ENCODE results near the gene TMEM88. TPM values are rescaled to one million over a fixed set of nuclear protein-coding genes. Genes with fewer than 3 reads are reported as not detected.

Gene TMEM88
- total RNA-seq, 1 donor from 2014 or later, result 10.2 TPM

- H3K9me3 Mint-ChIP-seq, result no peaks in the 10 kb centered on the region
- H3K36me3 Mint-ChIP-seq, result peaks cover 50% of the 10 kb centered on the region
- no peak overlapping the region for H3K4me3 Mint-ChIP-seq
Measured at GRCh38 chr17:7897090-7897489, 42.2 kb downstream of the TMEM88 start.

GRCh38 chr17:7897773-7898172 lies 42.9 kb downstream of the TMEM88 start:
- no peaks in the 10 kb centered on the region for H3K27me3 Mint-ChIP-seq
- DNase-seq (ENCODE audit: extremely low spot score, unreplicated experiment), result no peak
- H3K4me3 Mint-ChIP-seq, result no peak overlapping the region
- H3K9me3 Mint-ChIP-seq, result no peaks in the 10 kb centered on the region
- H3K27ac Mint-ChIP-seq, result no peak overlapping the region
- TF ChIP-seq, protein P1, sequence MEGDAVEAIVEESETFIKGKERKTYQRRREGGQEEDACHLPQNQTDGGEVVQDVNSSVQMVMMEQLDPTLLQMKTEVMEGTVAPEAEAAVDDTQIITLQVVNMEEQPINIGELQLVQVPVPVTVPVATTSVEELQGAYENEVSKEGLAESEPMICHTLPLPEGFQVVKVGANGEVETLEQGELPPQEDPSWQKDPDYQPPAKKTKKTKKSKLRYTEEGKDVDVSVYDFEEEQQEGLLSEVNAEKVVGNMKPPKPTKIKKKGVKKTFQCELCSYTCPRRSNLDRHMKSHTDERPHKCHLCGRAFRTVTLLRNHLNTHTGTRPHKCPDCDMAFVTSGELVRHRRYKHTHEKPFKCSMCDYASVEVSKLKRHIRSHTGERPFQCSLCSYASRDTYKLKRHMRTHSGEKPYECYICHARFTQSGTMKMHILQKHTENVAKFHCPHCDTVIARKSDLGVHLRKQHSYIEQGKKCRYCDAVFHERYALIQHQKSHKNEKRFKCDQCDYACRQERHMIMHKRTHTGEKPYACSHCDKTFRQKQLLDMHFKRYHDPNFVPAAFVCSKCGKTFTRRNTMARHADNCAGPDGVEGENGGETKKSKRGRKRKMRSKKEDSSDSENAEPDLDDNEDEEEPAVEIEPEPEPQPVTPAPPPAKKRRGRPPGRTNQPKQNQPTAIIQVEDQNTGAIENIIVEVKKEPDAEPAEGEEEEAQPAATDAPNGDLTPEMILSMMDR (conservative IDR thresholded peaks at IDR 0.05), result peak; percentile 56
- H3K4me1 Mint-ChIP-seq (ENCODE audit: unreplicated experiment), result peaks cover 6% of the 10 kb centered on the region
- peaks cover 53% of the 10 kb centered on the region for H3K36me3 Mint-ChIP-seq

More at GRCh38 chr17:7897090-7897489, 42.2 kb downstream of the TMEM88 start:
- H3K4me1 Mint-ChIP-seq (ENCODE audit: unreplicated experiment), result peaks cover 6% of the 10 kb centered on the region
- no peak overlapping the region for H3K27ac Mint-ChIP-seq
- DNase-seq (ENCODE audit: extremely low spot score, unreplicated experiment), result no peak
- TF ChIP-seq, protein P1 (conservative IDR thresholded peaks at IDR 0.05), result no peak
- no peaks in the 10 kb centered on the region for H3K27me3 Mint-ChIP-seq

- peaks cover 52% of the 10 kb centered on the region for H3K36me3 Mint-ChIP-seq
- no peaks in the 10 kb centered on the region for H3K9me3 Mint-ChIP-seq
- no peak overlapping the region for H3K4me3 Mint-ChIP-seq
- H3K27me3 Mint-ChIP-seq, result no peaks in the 10 kb centered on the region
- no peak for DNase-seq (ENCODE audit: extremely low spot score, unreplicated experiment)
- H3K27ac Mint-ChIP-seq, result peak overlapping the region; percentile 36
- TF ChIP-seq, protein P1 (conservative IDR thresholded peaks at IDR 0.05), result no peak
- no peaks in the 10 kb centered on the region for H3K4me1 Mint-ChIP-seq (ENCODE audit: unreplicated experiment)
Measured at GRCh38 chr17:7903154-7904103, 48.6 kb downstream of the TMEM88 start.

Other genes with a start within 250 kb of the TMEM88 start
- 37.1 and 44.2 TPM in 2 replicates for gene FXR2, start 240.2 kb upstream of the TMEM88 start, total RNA-seq (ENCODE audit: low replicate concordance)
- gene SAT2, start 227.2 kb upstream of the TMEM88 start, total RNA-seq (ENCODE audit: low replicate concordance), result 94.1 and 104 TPM in 2 replicates
- 2.0 and 3.0 TPM in 2 replicates for gene SHBG, start 224.9 kb upstream of the TMEM88 start, total RNA-seq (ENCODE audit: low replicate concordance)
- 1.9 and 4.8 TPM in 2 replicates for gene ATP1B2, start 204.1 kb upstream of the TMEM88 start, total RNA-seq (ENCODE audit: low replicate concordance)
- 80.7 and 123 TPM in 2 replicates for gene TP53, start 167.6 kb upstream of the TMEM88 start, total RNA-seq (ENCODE audit: low replicate concordance)
- 10.2 and 22.1 TPM in 2 replicates for gene WRAP53, start 166.6 kb upstream of the TMEM88 start, total RNA-seq (ENCODE audit: low replicate concordance)
- gene EFNB3, start 149.9 kb upstream of the TMEM88 start, total RNA-seq (ENCODE audit: low replicate concordance), result 11.4 and 79.5 TPM in 2 replicates
- gene DNAH2, start 137.3 kb upstream of the TMEM88 start, total RNA-seq (ENCODE audit: low replicate concordance), result 0.10 and 1.0 TPM in 2 replicates
- 69.1 and 85.1 TPM in 2 replicates for gene KDM6B, start 20.8 kb upstream of the TMEM88 start, total RNA-seq (ENCODE audit: low replicate concordance)
- gene NAA38, start 2.5 kb downstream of the TMEM88 start, total RNA-seq (ENCODE audit: low replicate concordance), result 43.6 and 64.9 TPM in 2 replicates
- gene CYB5D1, start 2.9 kb downstream of the TMEM88 start, total RNA-seq (ENCODE audit: low replicate concordance), result 16.6 and 17.9 TPM in 2 replicates
- gene CHD3, start 33.7 kb downstream of the TMEM88 start, total RNA-seq (ENCODE audit: low replicate concordance), result 170 and 172 TPM in 2 replicates
- 3.3 and 3.8 TPM in 2 replicates for gene RNF227, start 61.2 kb downstream of the TMEM88 start, total RNA-seq (ENCODE audit: low replicate concordance)
- gene KCNAB3, start 74.8 kb downstream of the TMEM88 start, total RNA-seq (ENCODE audit: low replicate concordance), result 2.8 and 9.9 TPM in 2 replicates
- gene TRAPPC1, start 76.9 kb downstream of the TMEM88 start, total RNA-seq (ENCODE audit: low replicate concordance), result 145 and 150 TPM in 2 replicates
- gene CNTROB, start 77.1 kb downstream of the TMEM88 start, total RNA-seq (ENCODE audit: low replicate concordance), result 23.3 and 42.6 TPM in 2 replicates
- gene GUCY2D, start 147.5 kb downstream of the TMEM88 start, total RNA-seq (ENCODE audit: low replicate concordance), result 0.29 and 0.43 TPM in 2 replicates
- gene ALOX15B, start 184.0 kb downstream of the TMEM88 start, total RNA-seq (ENCODE audit: low replicate concordance), result not detected in 2 replicates
- not detected in 2 replicates for gene ALOX12B, start 232.7 kb downstream of the TMEM88 start, total RNA-seq (ENCODE audit: low replicate concordance)